Mesenchymal stem cell (in vitro differentiated cells and primary cell): ENCODE measurements around the gene ITSN2.

ENCODE experiments used
- DNase-seq: peaks from one replicate; pipeline ENCODE4 v3.0.0-alpha.2; 2013
- H2AFZ ChIP-seq: one replicate; pipeline ENCODE4 v1.6.1; 2013; ENCODE audit warnings: low read depth, mild to moderate bottlenecking, control low read depth, inconsistent platforms, low read length, moderate library complexity
- H2AK5ac ChIP-seq: 2 replicates; pipeline ENCODE4 v1.6.1; 2013; ENCODE audit warnings: low read length, moderate library complexity, mild to moderate bottlenecking, inconsistent platforms; ENCODE audit not compliant: severe bottlenecking
- H2BK120ac ChIP-seq: one replicate; pipeline ENCODE4 v1.6.1; 2013; ENCODE audit warnings: low read depth, mild to moderate bottlenecking, inconsistent platforms, low read length, moderate library complexity
- H2BK12ac ChIP-seq, 2 experiments: one replicate each; pipeline ENCODE4 v1.6.1; 2013; ENCODE audit warnings: inconsistent platforms in 2 of 2, low read length in 2 of 2, mild to moderate bottlenecking in 2 of 2, moderate library complexity in 2 of 2, control low read depth in 1 of 2
- H2BK15ac ChIP-seq: one replicate; pipeline ENCODE4 v1.6.1; 2013; ENCODE audit warnings: mild to moderate bottlenecking, low read depth, inconsistent platforms; ENCODE audit not compliant: poor library complexity, severe bottlenecking
- H2BK5ac ChIP-seq: 2 replicates; pipeline ENCODE4 v1.6.1; 2013; ENCODE audit warnings: low read depth, mild to moderate bottlenecking, low read length, control low read depth, inconsistent platforms; ENCODE audit not compliant: poor library complexity, severe bottlenecking
- H3K14ac ChIP-seq, 2 experiments: one replicate each; pipeline ENCODE4 v1.6.1; 2013; ENCODE audit warnings: inconsistent platforms in 2 of 2, low read length in 2 of 2, control low read depth in 1 of 2, mild to moderate bottlenecking in 1 of 2, moderate library complexity in 1 of 2
- H3K18ac ChIP-seq, 2 experiments: one replicate each; pipeline ENCODE4 v1.6.1; 2013; ENCODE audit warnings: inconsistent platforms in 2 of 2, low read length in 2 of 2, control low read depth in 1 of 2, low read depth in 1 of 2, mild to moderate bottlenecking in 1 of 2
- H3K23ac ChIP-seq, 2 experiments: one replicate each; pipeline ENCODE4 v1.6.1; 2013; ENCODE audit warnings: inconsistent platforms in 2 of 2, low read length in 2 of 2, mild to moderate bottlenecking in 2 of 2, moderate library complexity in 2 of 2, control low read depth in 1 of 2
- H3K27ac ChIP-seq: 2 replicates; pipeline ENCODE4 v1.5.1; 2013; ENCODE audit warnings: mild to moderate bottlenecking, moderate library complexity, low read length, control low read depth, inconsistent platforms; ENCODE audit not compliant: poor library complexity, severe bottlenecking
- H3K27me3 ChIP-seq, 2 experiments: 2 replicates each; pipeline versions ENCODE4 v1.6.1 to v1.7.0; 2013; ENCODE audit warnings: low read length in 2 of 2, mild to moderate bottlenecking in 2 of 2, moderate library complexity in 2 of 2, control low read depth in 1 of 2, inconsistent platforms in 1 of 2; ENCODE audit not compliant: control insufficient read depth in 1 of 2, insufficient read depth in 1 of 2
- H3K36me3 ChIP-seq, 2 experiments: 2 replicates each; pipeline versions ENCODE4 v1.6.1 to v1.7.0; 2013; ENCODE audit warnings: low read length in 2 of 2, control low read depth in 1 of 2, inconsistent platforms in 1 of 2, low read depth in 1 of 2, mild to moderate bottlenecking in 1 of 2; ENCODE audit not compliant: insufficient read depth in 2 of 2, control insufficient read depth in 1 of 2
- H3K4ac ChIP-seq, 2 experiments: one replicate each; pipeline ENCODE4 v1.6.1; 2013; ENCODE audit warnings: inconsistent platforms in 2 of 2, low read length in 2 of 2, mild to moderate bottlenecking in 2 of 2, moderate library complexity in 2 of 2, control low read depth in 1 of 2, low read depth in 1 of 2
- H3K4me1 ChIP-seq: 2 replicates; pipeline ENCODE4 v1.6.1; 2013; ENCODE audit warnings: low read depth, low read length, control low read depth; ENCODE audit not compliant: control insufficient read depth, insufficient read depth
- H3K4me2 ChIP-seq: 2 replicates; pipeline ENCODE4 v1.6.1; 2013; ENCODE audit warnings: low read length, mild to moderate bottlenecking, inconsistent platforms; ENCODE audit not compliant: poor library complexity, severe bottlenecking
- H3K4me3 ChIP-seq, 2 experiments: 2 replicates each; pipeline versions ENCODE4 v1.5.1 to v1.7.0; 2013; ENCODE audit warnings: low read length in 2 of 2, mild to moderate bottlenecking in 2 of 2, control low read depth in 1 of 2, low read depth in 1 of 2; ENCODE audit not compliant: insufficient read depth in 1 of 2
- H3K79me1 ChIP-seq: replicated peaks from 2 replicates; pipeline ENCODE4 v1.6.1; 2013; ENCODE audit warnings: mild to moderate bottlenecking, control low read depth, low read length, inconsistent platforms; ENCODE audit not compliant: poor library complexity, severe bottlenecking
- H3K9ac ChIP-seq: 2 replicates; pipeline ENCODE4 v1.7.0; 2013; ENCODE audit warnings: mild to moderate bottlenecking, low read length, moderate library complexity
- H3K9me3 ChIP-seq: 2 replicates; pipeline ENCODE4 v1.7.0; 2013; ENCODE audit warnings: mild to moderate bottlenecking, low read length; ENCODE audit not compliant: control insufficient read depth
- H4K8ac ChIP-seq: one replicate; pipeline ENCODE4 v1.6.1; 2013; ENCODE audit warnings: inconsistent platforms, mild to moderate bottlenecking, low read length, moderate library complexity
- H4K91ac ChIP-seq: one replicate; pipeline ENCODE4 v1.6.1; 2013; ENCODE audit warnings: mild to moderate bottlenecking, low read length, inconsistent platforms
- WGBS: methylation state at CpG from one replicate; pipeline ENCODE4 v1.1.7; 2013; ENCODE audit warnings: mixed read lengths; 5-methylcytosine and 5-hydroxymethylcytosine counted together

Gene ITSN2

GRCh38 chr2:24273598-24273997, 86.7 kb downstream of the ITSN2 start:
- Histone ChIP-seq H3K27me3 (no peaks in the 10 kb centered on the region), H2AFZ (no peak overlapping the region), H3K27ac (no peak overlapping the region), H3K4me2 (no peak overlapping the region), H2BK15ac (no peak overlapping the region), H3K4me3 (no peak overlapping the region), H4K91ac (no peak overlapping the region), H2BK12ac (no peak overlapping the region), H3K18ac (no peak overlapping the region), H3K14ac (no peak overlapping the region), H3K4me1 (peaks cover 4% of the 10 kb centered on the region), H3K79me1 (no peaks in the 10 kb centered on the region), H2BK120ac (no peak overlapping the region), H2BK5ac (no peak overlapping the region), H3K9me3 (no peaks in the 10 kb centered on the region), H3K36me3 (peaks cover 4 to 59% of the 10 kb centered on the region in 2 experiments), H3K23ac (no peak overlapping the region), H4K8ac (no peak overlapping the region), H2AK5ac (no peak overlapping the region), H3K9ac (no peak overlapping the region), H3K4ac (no peak overlapping the region)
- WGBS: 100% methylated on average over 1 of the region's 2 CpGs
- DNase-seq: no peak

- no peak overlapping the region for H3K23ac ChIP-seq
- no peak overlapping the region for H2BK12ac ChIP-seq
- H2AFZ ChIP-seq: no peak overlapping the region
- peaks cover 4% of the 10 kb centered on the region for H3K4me1 ChIP-seq
- no peak overlapping the region for H3K18ac ChIP-seq
- H2BK120ac ChIP-seq: no peak overlapping the region
- no peak for DNase-seq
- no peak overlapping the region for H2BK5ac ChIP-seq
- H3K14ac ChIP-seq: no peak overlapping the region
- H4K91ac ChIP-seq: no peak overlapping the region
- no peak overlapping the region for H3K9ac ChIP-seq
- H2BK15ac ChIP-seq: no peak overlapping the region
- H4K8ac ChIP-seq: no peak overlapping the region
- no peaks in the 10 kb centered on the region for H3K79me1 ChIP-seq
- no peak overlapping the region for H3K27ac ChIP-seq
- WGBS: 96% methylated on average over 2 of the region's 2 CpGs
- no peaks in the 10 kb centered on the region for H3K27me3 ChIP-seq
- no peak overlapping the region for H2AK5ac ChIP-seq
- peaks cover 4 to 62% of the 10 kb centered on the region in 2 experiments for H3K36me3 ChIP-seq
- H3K9me3 ChIP-seq: no peaks in the 10 kb centered on the region
- no peak overlapping the region for H3K4me2 ChIP-seq
- no peak overlapping the region for H3K4me3 ChIP-seq
- no peak overlapping the region for H3K4ac ChIP-seq
Measured at GRCh38 chr2:24272907-24273306, 87.4 kb downstream of the ITSN2 start.

- Histone ChIP-seq H3K4me2 (no peak overlapping the region), H3K9ac (no peak overlapping the region), H3K4ac (no peak overlapping the region), H3K79me1 (no peaks in the 10 kb centered on the region), H3K27me3 (no peaks in the 10 kb centered on the region), H2BK5ac (no peak overlapping the region), H3K36me3 (peaks cover 7 to 64% of the 10 kb centered on the region in 2 experiments), H3K18ac (no peak overlapping the region), H4K91ac (no peak overlapping the region), H3K27ac (no peak overlapping the region), H3K9me3 (no peaks in the 10 kb centered on the region), H2BK120ac (no peak overlapping the region), H2AFZ (no peak overlapping the region), H3K23ac (no peak overlapping the region), H2AK5ac (no peak overlapping the region), H3K4me3 (no peak overlapping the region), H2BK15ac (no peak overlapping the region), H3K14ac (no peak overlapping the region), H2BK12ac (no peak overlapping the region), H4K8ac (no peak overlapping the region), H3K4me1 (peaks cover 4% of the 10 kb centered on the region)
- no CpG with 5 or more reads among the region's 2 CpGs for WGBS
- DNase-seq: peak; percentile 18
Measured at GRCh38 chr2:24272161-24272802, 88.1 kb downstream of the ITSN2 start.

- no peak overlapping the region for H2BK12ac ChIP-seq
- no peak overlapping the region for H3K4me2 ChIP-seq
- peak; percentile 18 for DNase-seq
- H2AK5ac ChIP-seq: no peak overlapping the region
- H3K27ac ChIP-seq: peak overlapping the region; percentile 8
- H3K4me1 ChIP-seq: peaks cover 4% of the 10 kb centered on the region
- no peaks in the 10 kb centered on the region for H3K79me1 ChIP-seq
- H3K23ac ChIP-seq: no peak overlapping the region
- no peak overlapping the region for H4K91ac ChIP-seq
- WGBS: 99% methylated on average over 2 of the region's 3 CpGs
- H3K18ac ChIP-seq: no peak overlapping the region
- H2BK5ac ChIP-seq: no peak overlapping the region
- H3K14ac ChIP-seq: no peak overlapping the region
- no peak overlapping the region for H3K4ac ChIP-seq
- no peak overlapping the region for H2BK15ac ChIP-seq
- H3K4me3 ChIP-seq: no peak overlapping the region
- H3K9me3 ChIP-seq: no peaks in the 10 kb centered on the region
- no peaks in the 10 kb centered on the region for H3K27me3 ChIP-seq
- H4K8ac ChIP-seq: no peak overlapping the region
- H3K9ac ChIP-seq: no peak overlapping the region
- H2AFZ ChIP-seq: no peak overlapping the region
- peaks cover 6 to 67% of the 10 kb centered on the region in 2 experiments for H3K36me3 ChIP-seq
- no peak overlapping the region for H2BK120ac ChIP-seq
Measured at GRCh38 chr2:24269265-24269664, 91.1 kb downstream of the ITSN2 start.
